HG03175 (cell line): ENCODE measurements around the gene PRKACG.
"Not testable (repeated sequence)": the region's sequence is repeated elsewhere in the genome, so short reads cannot be mapped to it uniquely, and the experiment has no call there.

Source experiments
- ATAC-seq: cut with Tn5 transposase; IDR thresholded peaks from one replicate; pipeline ENCODE4 v1.9.1; 2021; ENCODE audit warnings: mild to moderate bottlenecking, moderate library complexity; ENCODE audit not compliant: unreplicated experiment

The PRKACG gene

GRCh38 chr9:69014013-69014412 lies at the start of gene PRKACG:
PRKACG (minus strand) TSS chr9:69014113; CDS start chr9:69014092, 21 bp downstream.
- ATAC-seq = no peak

- no peak for ATAC-seq
Measured at GRCh38 chr9:69062195-69062594, 48.3 kb upstream of the PRKACG start.

- no peak for ATAC-seq
Measured at GRCh38 chr9:69060766-69061165, 46.9 kb upstream of the PRKACG start.

- ATAC-seq = no peak
Measured at GRCh38 chr9:69058101-69058500, 44.2 kb upstream of the PRKACG start.

GRCh38 chr9:69056191-69056815 lies 42.4 kb upstream of the PRKACG start:
- ATAC-seq = no peak

- ATAC-seq = no peak
Measured at GRCh38 chr9:69054989-69055388, 41.1 kb upstream of the PRKACG start.

- ATAC-seq = not testable (repeated sequence)
Measured at GRCh38 chr9:69050936-69051335, 37.0 kb upstream of the PRKACG start.

- no peak for ATAC-seq
Measured at GRCh38 chr9:69049094-69049493, 35.2 kb upstream of the PRKACG start.

GRCh38 chr9:69047371-69047770 lies 33.5 kb upstream of the PRKACG start:
- ATAC-seq = no peak

- no peak for ATAC-seq
Measured at GRCh38 chr9:69046723-69047122, 32.8 kb upstream of the PRKACG start.

- ATAC-seq = no peak
Measured at GRCh38 chr9:69045821-69046220, 31.9 kb upstream of the PRKACG start.

- no peak for ATAC-seq
Measured at GRCh38 chr9:69044240-69045219, 30.6 kb upstream of the PRKACG start.

GRCh38 chr9:69040646-69041045 lies 26.7 kb upstream of the PRKACG start:
- no peak for ATAC-seq

GRCh38 chr9:69036799-69037198 lies 22.9 kb upstream of the PRKACG start:
- ATAC-seq = no peak

- peak; percentile 14 for ATAC-seq
Measured at GRCh38 chr9:69036309-69036708, 22.4 kb upstream of the PRKACG start.

GRCh38 chr9:69035438-69036308 lies 21.8 kb upstream of the PRKACG start, which contains the start of gene FXN:
FXN (plus strand) TSS chr9:69035752; CDS start chr9:69035783, 31 bp downstream.
- ATAC-seq = peak; percentile 95

GRCh38 chr9:69034071-69034470 lies 20.2 kb upstream of the PRKACG start:
- ATAC-seq = no peak

GRCh38 chr9:69030851-69031645 lies 17.1 kb upstream of the PRKACG start:
- no peak for ATAC-seq

GRCh38 chr9:69029535-69029934 lies 15.6 kb upstream of the PRKACG start:
- no peak for ATAC-seq

- ATAC-seq = no peak
Measured at GRCh38 chr9:69028754-69029153, 14.8 kb upstream of the PRKACG start.
